GM12891 (cell line): ENCODE measurements around the gene BTBD9.

Source experiments
- POLR2A ChIP-seq: IDR thresholded peaks from 2 replicates; pipeline ENCODE4 v1.6.1; 2011; ENCODE audit warnings: low read depth, low read length, control low read depth
- POLR2AphosphoS5 ChIP-seq: IDR thresholded peaks from 2 replicates; pipeline ENCODE4 v1.6.1; 2011; ENCODE audit warnings: low read depth, low read length, control low read depth
- SPI1 ChIP-seq: IDR thresholded peaks from 2 replicates; pipeline ENCODE4 v1.6.1; 2011; ENCODE audit warnings: low read depth, low read length, control low read depth

GRCh38 chr6:38244869-38245268 lies 394.9 kb downstream of the BTBD9 start:
- no peak for TF ChIP-seq SPI1
- no peak for TF ChIP-seq POLR2AphosphoS5
- TF ChIP-seq POLR2A = no peak
